ENCODE data around the gene ZNF324. TPM values are rescaled to one million over a fixed set of nuclear protein-coding genes. Genes with fewer than 3 reads are reported as not detected.
A peak's percentile ranks its signal among the peaks of the same experiment; 100 is the strongest.
"Not testable (repeated sequence)": the region's sequence is repeated elsewhere in the genome, so short reads cannot be mapped to it uniquely, and the experiment has no call there.

ZNF324 gene
- total and polyA plus RNA-seq, 2 of the 8 experiments (the other 6 are each of a cell fraction or from before 2014, with no cell fraction given) = 5.1 to 5.8 TPM

DNA sequence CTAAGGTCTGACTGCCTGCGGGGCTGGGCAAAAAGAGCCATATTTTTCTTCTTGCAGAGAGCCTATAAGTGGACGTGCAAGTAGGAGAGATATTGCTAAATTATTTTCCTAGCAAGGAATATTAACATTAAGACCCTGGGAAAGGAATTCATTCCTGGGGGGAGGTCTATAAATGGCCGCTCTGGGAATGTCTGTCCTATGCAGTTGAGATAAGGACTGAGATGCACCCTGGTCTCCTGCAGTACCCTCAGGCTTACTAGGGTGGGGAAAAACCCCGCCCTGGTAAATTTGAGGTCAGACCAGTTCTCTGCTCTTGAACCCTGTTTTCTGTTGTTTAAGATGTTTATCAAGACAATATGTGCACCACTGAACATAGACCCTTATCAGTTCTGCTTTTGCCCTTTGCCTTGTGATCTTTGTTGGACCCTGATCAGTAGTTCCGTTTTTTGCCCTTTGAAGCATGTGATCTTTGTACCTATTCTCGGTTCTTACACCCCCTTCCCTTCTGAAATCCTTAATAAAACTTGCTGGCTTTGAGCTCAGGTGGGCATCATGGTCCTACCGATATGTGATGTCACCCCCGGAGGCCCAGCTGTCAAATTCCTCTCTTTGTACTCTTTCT is 40.8 kb downstream of the ZNF324 start:
- H3K14ac ChIP-seq (ENCODE audit: insufficient read length); H3K36me3 ChIP-seq (ENCODE audit: control insufficient read depth in 2 of 4, insufficient read depth in 4 of 4, low read length in 3 of 4); DNase-seq (ENCODE audit: low read depth in 1 of 2, low spot score in 2 of 2); H3K56ac ChIP-seq (replicated peaks; ENCODE audit: insufficient read length, low read depth, low read length); H4K8ac ChIP-seq (ENCODE audit: extremely low read depth, insufficient read depth, low read length); H2BK15ac ChIP-seq (ENCODE audit: low read length); H3K23ac ChIP-seq (ENCODE audit: insufficient read length); H2BK20ac ChIP-seq (ENCODE audit: low read length); H3K27me3 ChIP-seq (replicated peaks in 1 of 4; ENCODE audit: control insufficient read depth in 3 of 4, extremely low read depth in 1 of 4, insufficient read depth in 3 of 4, low read length in 3 of 4); H2BK120ac ChIP-seq (replicated peaks; ENCODE audit: low read depth, low read length); H3K18ac ChIP-seq (ENCODE audit: extremely low read depth, low read length); H2AFZ ChIP-seq (ENCODE audit: low read length); H4K20me1 ChIP-seq (replicated peaks in 1 of 2; ENCODE audit: control insufficient read depth in 1 of 2, insufficient read depth in 2 of 2, low read length in 2 of 2); H3K79me2 ChIP-seq (ENCODE audit: control insufficient read depth in 1 of 2, insufficient read depth in 2 of 2, low read length in 2 of 2); H3K4me1 ChIP-seq (replicated peaks in 1 of 4; ENCODE audit: control insufficient read depth in 3 of 4, insufficient read depth in 4 of 4, low read length in 3 of 4); H2AK5ac ChIP-seq (ENCODE audit: low read depth, low read length); H4K5ac ChIP-seq (ENCODE audit: insufficient read length, low read depth, low read length); H3K9ac ChIP-seq (replicated peaks in 1 of 4; ENCODE audit: extremely low read depth in 1 of 4, low read depth in 3 of 4, low read length in 3 of 4); H2BK5ac ChIP-seq (ENCODE audit: low read depth, low read length); H2BK12ac ChIP-seq (ENCODE audit: low read depth, low read length); H3K4me2 ChIP-seq (ENCODE audit: insufficient read depth in 1 of 2, low read depth in 2 of 2, low read length in 2 of 2); H3K79me1 ChIP-seq (ENCODE audit: low read depth, low read length); H4K91ac ChIP-seq (replicated peaks; ENCODE audit: insufficient read length, low read length); H3K27ac ChIP-seq (ENCODE audit: low read depth, low read length); FAIRE-seq; H3K4ac ChIP-seq (replicated peaks; ENCODE audit: insufficient read length, low read depth, low read length); H3K9me3 ChIP-seq (ENCODE audit: insufficient read depth in 2 of 2, low read depth in 1 of 2, low read length in 1 of 2); H3K23me2 ChIP-seq (ENCODE audit: low read depth, low read length); H3K4me3 ChIP-seq (ENCODE audit: extremely low read depth in 1 of 4, insufficient read depth in 2 of 4, low read depth in 3 of 4, low read length in 4 of 4): not testable (repeated sequence)
- TF ChIP-seq EP300 (IDR thresholded peaks at IDR 0.05; ENCODE audit: borderline replicate concordance in 1 of 2, low read depth in 2 of 2, low read length in 2 of 2) = peak in 1 of 2 experiments; percentile 13; a peak in 1 of 3 replicates
- 66% methylated on average over 8 of the region's 8 CpGs; no CpG with 5 or more reads in 1 of the 2 experiments for WGBS, 2 experiments (ENCODE audit: extremely low coverage in 1 of 2, insufficient coverage in 1 of 2, insufficient read length in 1 of 2, insufficient replicate concordance in 2 of 2, low coverage in 1 of 2, low lambda C conversion rate in 2 of 2, missing lambda C conversion rate in 1 of 2)
- ChIA-PET CTCF (ENCODE audit: partially characterized antibody) (interaction anchor here (2.2 kb wide), 1 partner anchor 12 kb away, joined by 6 read pairs; the partner anchor contains the start of gene ZBTB45), POLR2A (ENCODE audit: partially characterized antibody) (interaction anchor here (0.6 to 1.8 kb wide), 4 partner anchors 10 to 310 kb away, joined by 3 to 6 read pairs (median 4); partner anchors contain the start of gene ZBTB45)
